GM23338 (cell line): ENCODE measurements around the gene TEX54. TPM values are rescaled to one million over a fixed set of nuclear protein-coding genes. Genes with fewer than 3 reads are reported as not detected.

ENCODE experiments used
- ATAC-seq: fragments of 200-7000 bp; cut with Tn5 transposase; 3 replicates; pipeline ENCODE4 v1.9.1; 2020
- DNase-seq: peaks from one replicate; pipeline ENCODE4 v3.0.0-alpha.2; 2015; ENCODE audit warnings: low spot score
- H2AFZ ChIP-seq: fragments of 200-600 bp; sonication (generic); 2 replicates; pipeline ENCODE4 v1.8.0; 2016; ENCODE audit warnings: antibody characterized with exemption, mild to moderate bottlenecking, moderate library complexity
- H3F3A ChIP-seq: fragments of 200-600 bp; sonication (generic); replicated peaks from 2 replicates; pipeline ENCODE4 v1.8.0; 2017; ENCODE audit warnings: antibody characterized with exemption, mixed run types, low read depth
- H3K27ac ChIP-seq: fragments of 200-600 bp; sonication (generic); 2 replicates; pipeline ENCODE4 v1.6.1; 2016; ENCODE audit warnings: low read depth
- H3K27me3 ChIP-seq: fragments of 200-600 bp; sonication (generic); 2 replicates; pipeline ENCODE4 v1.8.0; 2016; ENCODE audit warnings: mild to moderate bottlenecking, mixed run types, moderate library complexity; ENCODE audit not compliant: insufficient read depth
- H3K36me3 ChIP-seq: fragments of 200-600 bp; sonication (generic); 2 replicates; pipeline ENCODE4 v1.8.0; 2016; ENCODE audit warnings: mild to moderate bottlenecking; ENCODE audit not compliant: insufficient read depth
- H3K4me1 ChIP-seq: fragments of 200-600 bp; sonication (generic); 2 replicates; pipeline ENCODE4 v1.8.0; 2016; ENCODE audit warnings: mild to moderate bottlenecking, moderate library complexity; ENCODE audit not compliant: insufficient read depth
- H3K4me2 ChIP-seq: fragments of 200-600 bp; sonication (generic); 2 replicates; pipeline ENCODE4 v1.7.1; 2017; ENCODE audit warnings: mixed run types
- H3K4me3 ChIP-seq: fragments of 200-600 bp; sonication (generic); 2 replicates; pipeline ENCODE4 v1.6.1; 2016; ENCODE audit warnings: mixed run types
- H3K79me2 ChIP-seq: fragments of 200-600 bp; sonication (generic); replicated peaks from 2 replicates; pipeline ENCODE4 v1.8.0; 2017; ENCODE audit warnings: mild to moderate bottlenecking; ENCODE audit not compliant: insufficient read depth
- H3K9me2 ChIP-seq: fragments of 200-600 bp; sonication (generic); 2 replicates; pipeline ENCODE4 v1.8.0; 2017; ENCODE audit not compliant: insufficient read depth
- H4K20me1 ChIP-seq: fragments of 200-600 bp; sonication (generic); replicated peaks from 2 replicates; pipeline ENCODE4 v1.8.0; 2017; ENCODE audit warnings: mild to moderate bottlenecking; ENCODE audit not compliant: insufficient read depth
- H3K27ac Mint-ChIP-seq: 2 replicates; pipeline ENCODE4 v1.8.0; 2020; ENCODE audit warnings: inconsistent platforms, mild to moderate bottlenecking, moderate library complexity, mixed read lengths
- H3K27me3 Mint-ChIP-seq: 3 replicates; pipeline ENCODE4 v1.8.0; 2022; ENCODE audit warnings: low read depth, mild to moderate bottlenecking, moderate library complexity, mixed read lengths, inconsistent platforms; ENCODE audit not compliant: insufficient read depth, poor library complexity
- H3K36me3 Mint-ChIP-seq: 3 replicates; pipeline ENCODE4 v1.8.0; 2021; ENCODE audit warnings: low read depth, mild to moderate bottlenecking, inconsistent platforms, moderate library complexity, mixed read lengths
- H3K4me1 Mint-ChIP-seq: 3 replicates; pipeline ENCODE4 v1.8.0; 2020; ENCODE audit warnings: mild to moderate bottlenecking, inconsistent platforms, mixed read lengths
- H3K4me3 Mint-ChIP-seq: 3 replicates; pipeline ENCODE4 v1.8.0; 2021; ENCODE audit warnings: moderate library complexity, mild to moderate bottlenecking, inconsistent platforms, mixed read lengths
- H3K9me3 Mint-ChIP-seq: 3 replicates; pipeline ENCODE4 v1.8.0; 2020; ENCODE audit warnings: moderate library complexity, mild to moderate bottlenecking, inconsistent platforms, mixed read lengths
- CREB1 ChIP-seq: fragments of 250-450 bp; sonication (Bioruptor Pico); IDR thresholded peaks from 2 replicates; pipeline ENCODE4 v1.5.0; 2020; ENCODE audit warnings: low read depth, mild to moderate bottlenecking, moderate library complexity
- EZH2 ChIP-seq: fragments of 200-600 bp; sonication (generic); IDR thresholded peaks from one replicate; pipeline ENCODE4 v1.8.0; 2017; ENCODE audit warnings: antibody characterized with exemption, mild to moderate bottlenecking, low read depth; ENCODE audit not compliant: unreplicated experiment
- EZH2phosphoT487 ChIP-seq: fragments of 200-600 bp; sonication (generic); IDR thresholded peaks from one replicate; pipeline ENCODE4 v1.8.1; 2018; ENCODE audit warnings: antibody characterized with exemption; ENCODE audit not compliant: unreplicated experiment
- JUNB ChIP-seq: IDR thresholded peaks from one replicate; pipeline ENCODE4 v1.6.1; 2016; ENCODE audit warnings: antibody characterized with exemption; ENCODE audit not compliant: unreplicated experiment
- NANOG ChIP-seq: IDR thresholded peaks from 2 replicates; pipeline ENCODE4 v1.6.1; 2016; ENCODE audit warnings: antibody characterized with exemption, borderline replicate concordance
- POLR2AphosphoS5 ChIP-seq: IDR thresholded peaks from 2 replicates; pipeline ENCODE4 v1.6.1; 2016; ENCODE audit warnings: antibody characterized with exemption, low read depth
- STAT1 ChIP-seq: IDR thresholded peaks from one replicate; pipeline ENCODE4 v1.6.1; 2016; ENCODE audit warnings: antibody characterized with exemption; ENCODE audit not compliant: unreplicated experiment
- ZNF114 ChIP-seq: fragments of 250-450 bp; sonication (Bioruptor Pico); IDR thresholded peaks from 2 replicates; pipeline ENCODE4 v1.5.0; 2020; ENCODE audit warnings: mild to moderate bottlenecking, moderate library complexity
- polyA plus RNA-seq: library from polyadenylated mRNA; unstranded; fragments of >200 nt; fragmentation: Nextera tagmentation; extraction: Ambion mirVana; gene quantifications from 2 replicates; pipeline ENCODE4 v1.2.1, GENCODE V29; 2016
- total RNA-seq: library from RNA; depleted of rRNA; stranded (reverse); fragments of >200 nt; shearing (Covaris generic); gene quantifications from 2 replicates; pipeline ENCODE4 v1.2.3, GENCODE V29; 2014
- TF ChIP-seq, protein P1 (sequence below): IDR thresholded peaks from one replicate; pipeline ENCODE4 v1.6.1; 2018; ENCODE audit warnings: antibody characterized with exemption; ENCODE audit not compliant: unreplicated experiment
- TF ChIP-seq, protein P2 (sequence below), 2 experiments: fragments of 200-600 bp in 1 of 2; sonication (generic) in 1 of 2; conservative IDR thresholded peaks; 2 replicates each; pipeline versions ENCODE4 v1.5.1 to v1.6.1; 2016 to 2017; ENCODE audit warnings: antibody characterized with exemption in 2 of 2, low read depth in 2 of 2, mild to moderate bottlenecking in 2 of 2, moderate library complexity in 1 of 2
- TF ChIP-seq, protein P3 (sequence below): IDR thresholded peaks from 2 replicates; pipeline ENCODE4 v1.6.1; 2016; ENCODE audit warnings: antibody characterized with exemption

Gene TEX54
- total and polyA plus RNA-seq, 2 experiments from 2014 or later, result 1.9 TPM; not detected in 1

DNA sequence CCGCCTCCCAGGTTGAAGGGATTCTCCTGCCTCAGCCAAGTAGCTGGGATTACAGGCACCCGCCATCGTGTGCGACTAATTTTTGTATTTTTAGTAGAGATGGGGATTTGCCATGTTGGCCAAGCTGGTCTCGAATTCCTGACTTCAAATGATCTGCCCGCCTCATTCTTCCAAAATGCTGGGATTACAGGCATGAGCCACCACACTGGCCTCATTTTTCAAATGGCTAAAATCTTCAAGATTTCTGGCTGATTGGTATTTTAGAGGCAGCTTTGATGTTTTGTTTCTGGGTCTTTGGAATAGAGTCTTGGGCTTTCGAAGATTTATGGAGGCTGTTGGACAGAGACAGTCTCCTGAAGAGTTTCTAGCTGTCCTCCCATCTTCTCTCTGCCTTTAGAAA, 42.2 kb upstream of the TEX54 start:
- H3K4me3 ChIP-seq, result no peak overlapping the region
- peaks cover 55% of the 10 kb centered on the region for H3F3A ChIP-seq
- TF ChIP-seq EZH2 (no peak), EZH2phosphoT487 (no peak)
- TF ChIP-seq, protein P1, sequence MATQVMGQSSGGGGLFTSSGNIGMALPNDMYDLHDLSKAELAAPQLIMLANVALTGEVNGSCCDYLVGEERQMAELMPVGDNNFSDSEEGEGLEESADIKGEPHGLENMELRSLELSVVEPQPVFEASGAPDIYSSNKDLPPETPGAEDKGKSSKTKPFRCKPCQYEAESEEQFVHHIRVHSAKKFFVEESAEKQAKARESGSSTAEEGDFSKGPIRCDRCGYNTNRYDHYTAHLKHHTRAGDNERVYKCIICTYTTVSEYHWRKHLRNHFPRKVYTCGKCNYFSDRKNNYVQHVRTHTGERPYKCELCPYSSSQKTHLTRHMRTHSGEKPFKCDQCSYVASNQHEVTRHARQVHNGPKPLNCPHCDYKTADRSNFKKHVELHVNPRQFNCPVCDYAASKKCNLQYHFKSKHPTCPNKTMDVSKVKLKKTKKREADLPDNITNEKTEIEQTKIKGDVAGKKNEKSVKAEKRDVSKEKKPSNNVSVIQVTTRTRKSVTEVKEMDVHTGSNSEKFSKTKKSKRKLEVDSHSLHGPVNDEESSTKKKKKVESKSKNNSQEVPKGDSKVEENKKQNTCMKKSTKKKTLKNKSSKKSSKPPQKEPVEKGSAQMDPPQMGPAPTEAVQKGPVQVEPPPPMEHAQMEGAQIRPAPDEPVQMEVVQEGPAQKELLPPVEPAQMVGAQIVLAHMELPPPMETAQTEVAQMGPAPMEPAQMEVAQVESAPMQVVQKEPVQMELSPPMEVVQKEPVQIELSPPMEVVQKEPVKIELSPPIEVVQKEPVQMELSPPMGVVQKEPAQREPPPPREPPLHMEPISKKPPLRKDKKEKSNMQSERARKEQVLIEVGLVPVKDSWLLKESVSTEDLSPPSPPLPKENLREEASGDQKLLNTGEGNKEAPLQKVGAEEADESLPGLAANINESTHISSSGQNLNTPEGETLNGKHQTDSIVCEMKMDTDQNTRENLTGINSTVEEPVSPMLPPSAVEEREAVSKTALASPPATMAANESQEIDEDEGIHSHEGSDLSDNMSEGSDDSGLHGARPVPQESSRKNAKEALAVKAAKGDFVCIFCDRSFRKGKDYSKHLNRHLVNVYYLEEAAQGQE, result no peak
- H3K79me2 ChIP-seq, result peaks cover 100% of the 10 kb centered on the region
- Mint-ChIP-seq H3K4me3 (no peak overlapping the region), H3K36me3 (peaks cover 88% of the 10 kb centered on the region), H3K27ac (no peak overlapping the region), H3K4me1 (peaks cover 15% of the 10 kb centered on the region), H3K9me3 (no peaks in the 10 kb centered on the region), H3K27me3 (peaks cover 9% of the 10 kb centered on the region)
- no peaks in the 10 kb centered on the region for H3K9me2 ChIP-seq
- H3K36me3 ChIP-seq, result peaks cover 60% of the 10 kb centered on the region
- H3K4me1 ChIP-seq, result peaks cover 7% of the 10 kb centered on the region
- peak overlapping the region; percentile 63; the same call in 1 of the 2 replicates for H3K27ac ChIP-seq
- no peak for DNase-seq
- no peaks in the 10 kb centered on the region for H3K27me3 ChIP-seq
- H2AFZ ChIP-seq, result no peak overlapping the region
- H3K4me2 ChIP-seq, result no peak overlapping the region
- peaks cover 59% of the 10 kb centered on the region for H4K20me1 ChIP-seq
- no peak for ATAC-seq

DNA sequence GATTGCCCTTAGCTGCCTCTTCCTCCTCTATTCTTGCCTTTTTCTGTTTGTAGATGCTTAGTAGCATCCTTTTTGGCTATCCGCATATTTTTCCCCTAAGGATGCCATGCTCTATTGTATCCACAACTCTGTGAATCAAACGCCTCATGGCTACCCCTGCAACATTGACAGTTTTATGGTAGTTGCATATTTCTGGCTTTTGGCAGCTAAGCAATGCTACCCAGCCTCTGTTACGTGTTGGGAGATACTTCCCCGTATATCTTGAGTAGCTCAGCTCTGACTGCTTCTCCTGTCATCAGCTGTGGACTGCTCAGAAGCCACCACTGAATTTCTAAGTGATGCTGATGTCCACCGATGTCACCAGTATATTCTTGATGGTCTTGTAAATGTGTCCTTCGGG, 33.0 kb upstream of the TEX54 start:
- H4K20me1 ChIP-seq, result peaks cover 71% of the 10 kb centered on the region
- TF ChIP-seq JUNB (no peak), STAT1 (no peak), NANOG (no peak), ZNF114 (CRISPR knock-in tag) (no peak), CREB1 (CRISPR knock-in tag) (no peak), EZH2 (no peak), POLR2AphosphoS5 (no peak)
- TF ChIP-seq, protein P2, sequence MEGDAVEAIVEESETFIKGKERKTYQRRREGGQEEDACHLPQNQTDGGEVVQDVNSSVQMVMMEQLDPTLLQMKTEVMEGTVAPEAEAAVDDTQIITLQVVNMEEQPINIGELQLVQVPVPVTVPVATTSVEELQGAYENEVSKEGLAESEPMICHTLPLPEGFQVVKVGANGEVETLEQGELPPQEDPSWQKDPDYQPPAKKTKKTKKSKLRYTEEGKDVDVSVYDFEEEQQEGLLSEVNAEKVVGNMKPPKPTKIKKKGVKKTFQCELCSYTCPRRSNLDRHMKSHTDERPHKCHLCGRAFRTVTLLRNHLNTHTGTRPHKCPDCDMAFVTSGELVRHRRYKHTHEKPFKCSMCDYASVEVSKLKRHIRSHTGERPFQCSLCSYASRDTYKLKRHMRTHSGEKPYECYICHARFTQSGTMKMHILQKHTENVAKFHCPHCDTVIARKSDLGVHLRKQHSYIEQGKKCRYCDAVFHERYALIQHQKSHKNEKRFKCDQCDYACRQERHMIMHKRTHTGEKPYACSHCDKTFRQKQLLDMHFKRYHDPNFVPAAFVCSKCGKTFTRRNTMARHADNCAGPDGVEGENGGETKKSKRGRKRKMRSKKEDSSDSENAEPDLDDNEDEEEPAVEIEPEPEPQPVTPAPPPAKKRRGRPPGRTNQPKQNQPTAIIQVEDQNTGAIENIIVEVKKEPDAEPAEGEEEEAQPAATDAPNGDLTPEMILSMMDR (conservative IDR thresholded peaks at IDR 0.05; ENCODE audit: low read depth in 2 of 2), result no peak
- TF ChIP-seq, protein P3, sequence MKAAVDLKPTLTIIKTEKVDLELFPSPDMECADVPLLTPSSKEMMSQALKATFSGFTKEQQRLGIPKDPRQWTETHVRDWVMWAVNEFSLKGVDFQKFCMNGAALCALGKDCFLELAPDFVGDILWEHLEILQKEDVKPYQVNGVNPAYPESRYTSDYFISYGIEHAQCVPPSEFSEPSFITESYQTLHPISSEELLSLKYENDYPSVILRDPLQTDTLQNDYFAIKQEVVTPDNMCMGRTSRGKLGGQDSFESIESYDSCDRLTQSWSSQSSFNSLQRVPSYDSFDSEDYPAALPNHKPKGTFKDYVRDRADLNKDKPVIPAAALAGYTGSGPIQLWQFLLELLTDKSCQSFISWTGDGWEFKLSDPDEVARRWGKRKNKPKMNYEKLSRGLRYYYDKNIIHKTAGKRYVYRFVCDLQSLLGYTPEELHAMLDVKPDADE, result no peak

More for the DNA sequence above, 33.0 kb upstream of the TEX54 start:
- no peak overlapping the region for H3K4me2 ChIP-seq
- H2AFZ ChIP-seq, result no peak overlapping the region
- no peaks in the 10 kb centered on the region for H3K27me3 ChIP-seq
- Mint-ChIP-seq H3K27me3 (peaks cover 4% of the 10 kb centered on the region), H3K27ac (no peak overlapping the region; the same call in 1 of the 2 replicates), H3K9me3 (no peaks in the 10 kb centered on the region; the same call in 2 of the 3 replicates), H3K36me3 (peaks cover 79% of the 10 kb centered on the region), H3K4me1 (peaks cover 32% of the 10 kb centered on the region), H3K4me3 (no peak overlapping the region)
- H3K36me3 ChIP-seq, result peaks cover 27% of the 10 kb centered on the region
- ATAC-seq, result no peak
- H3F3A ChIP-seq, result peaks cover 35% of the 10 kb centered on the region
- peaks cover 100% of the 10 kb centered on the region for H3K79me2 ChIP-seq
- peaks cover 17% of the 10 kb centered on the region for H3K4me1 ChIP-seq
- no peaks in the 10 kb centered on the region for H3K9me2 ChIP-seq
- no peak overlapping the region for H3K4me3 ChIP-seq
- DNase-seq, result no peak
- H3K27ac ChIP-seq, result peak overlapping the region; percentile 55; the same call in 1 of the 2 replicates
